HG02973 (cell line): ENCODE measurements around the gene GATA5.

ENCODE experiments used
- ATAC-seq: cut with Tn5 transposase; IDR thresholded peaks from one replicate; pipeline ENCODE4 v1.9.1; 2021; ENCODE audit warnings: moderate library complexity; ENCODE audit not compliant: unreplicated experiment

GATA5 gene

GRCh38 chr20:62488470-62488869 lies 12.7 kb upstream of the GATA5 start:
- ATAC-seq, result no peak

- ATAC-seq, result no peak
These were observed 12.0 kb upstream of the GATA5 start for GRCh38 chr20:62487561-62488354.

- ATAC-seq, result no peak
These were observed 11.3 kb upstream of the GATA5 start for GRCh38 chr20:62487118-62487517.

DNA sequence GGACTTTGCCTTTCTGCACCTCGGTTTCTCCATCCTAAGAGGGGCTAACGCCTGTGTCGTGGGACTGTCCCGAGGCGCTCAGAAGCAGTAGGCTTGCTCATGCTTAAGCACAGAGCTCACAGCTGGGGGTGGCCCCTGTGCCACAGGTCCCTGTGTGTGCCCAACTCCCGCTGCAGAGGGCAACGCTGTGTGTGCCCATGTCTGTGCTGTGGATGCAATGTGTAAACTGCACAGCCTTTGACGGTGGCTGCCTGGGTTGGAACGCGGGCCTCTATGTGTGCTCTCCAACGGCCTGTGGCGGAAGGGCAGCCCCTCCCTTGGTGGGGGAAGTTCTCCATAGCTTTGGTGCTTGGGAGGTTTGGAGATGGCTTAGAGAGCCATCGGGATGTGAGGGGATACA lies 10.7 kb upstream of the GATA5 start:
- no peak for ATAC-seq

- ATAC-seq, result no peak
These were observed 9.9 kb upstream of the GATA5 start for GRCh38 chr20:62485701-62486089.

DNA sequence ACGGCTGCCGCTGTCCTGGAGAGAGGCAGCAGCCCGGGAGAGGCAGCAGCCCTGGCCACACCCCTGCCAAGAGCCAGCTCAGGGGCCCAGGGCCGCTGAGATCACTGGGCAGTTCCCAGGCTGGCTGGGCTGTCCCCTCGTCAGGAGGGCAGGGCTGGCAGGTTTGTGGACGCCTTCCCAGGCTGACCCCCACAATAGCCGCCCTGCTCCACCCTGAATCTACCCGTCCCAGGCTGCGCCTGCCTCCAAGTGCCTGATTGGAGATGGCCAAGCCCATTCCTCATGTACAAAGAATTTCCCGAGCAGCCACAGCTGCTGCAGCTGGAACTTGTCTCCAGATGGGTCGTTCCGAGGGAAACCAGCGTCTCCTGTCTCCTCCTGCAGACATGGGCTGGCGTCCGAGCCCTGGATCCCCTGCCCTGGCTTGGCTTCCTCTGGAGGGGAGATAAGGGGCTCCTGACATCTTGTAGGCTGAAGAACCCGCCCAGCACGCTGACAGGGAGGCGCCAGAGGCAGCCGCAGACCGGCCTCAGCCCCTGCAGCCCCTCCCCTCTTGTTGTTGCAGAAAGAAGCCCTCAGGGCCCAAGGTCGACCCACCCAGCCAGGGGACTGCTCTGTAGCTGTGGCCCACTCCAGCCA lies 9.4 kb upstream of the GATA5 start:
- no peak for ATAC-seq

- ATAC-seq, result no peak
These were observed 8.7 kb upstream of the GATA5 start for GRCh38 chr20:62484478-62484877.

DNA sequence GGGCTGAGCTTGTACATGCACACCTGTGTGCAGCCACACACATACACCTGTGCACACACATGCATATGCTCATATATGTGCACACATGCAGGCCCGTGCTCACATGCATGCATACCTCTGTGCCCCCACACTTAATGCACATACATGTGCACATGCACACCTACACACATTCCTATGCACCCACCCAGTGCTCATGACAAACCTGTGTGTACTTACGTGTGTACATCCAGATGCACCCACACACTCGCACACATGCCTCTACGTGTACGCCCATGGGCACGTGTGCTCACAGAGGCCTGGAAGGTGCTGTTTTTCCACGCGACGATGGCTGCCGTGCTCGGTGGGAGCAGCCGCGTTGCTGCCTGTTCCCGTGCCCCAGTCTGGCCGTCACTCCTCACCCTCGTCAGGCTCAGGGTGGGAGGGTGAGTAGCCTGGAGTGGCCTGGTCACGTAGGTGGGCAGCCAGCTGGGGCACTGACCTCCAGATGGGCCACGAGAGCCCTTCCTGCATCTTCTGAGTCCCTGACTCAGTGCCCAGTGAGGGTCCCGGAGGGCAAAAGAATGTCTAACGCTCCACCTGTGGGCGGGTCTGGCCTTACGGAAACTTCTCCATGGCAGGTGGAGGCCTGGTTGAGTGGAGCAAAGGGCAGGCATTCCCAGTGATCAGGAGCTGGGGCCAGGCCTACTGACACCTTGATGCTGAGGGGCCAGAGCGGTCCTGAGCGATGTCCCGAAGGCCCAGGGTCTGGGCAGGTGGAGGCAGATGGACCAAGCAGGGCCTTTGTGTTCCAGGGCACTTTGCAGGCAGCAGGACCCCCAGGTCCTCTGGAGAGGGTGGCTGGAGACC lies 8.0 kb upstream of the GATA5 start:
- no peak for ATAC-seq

DNA sequence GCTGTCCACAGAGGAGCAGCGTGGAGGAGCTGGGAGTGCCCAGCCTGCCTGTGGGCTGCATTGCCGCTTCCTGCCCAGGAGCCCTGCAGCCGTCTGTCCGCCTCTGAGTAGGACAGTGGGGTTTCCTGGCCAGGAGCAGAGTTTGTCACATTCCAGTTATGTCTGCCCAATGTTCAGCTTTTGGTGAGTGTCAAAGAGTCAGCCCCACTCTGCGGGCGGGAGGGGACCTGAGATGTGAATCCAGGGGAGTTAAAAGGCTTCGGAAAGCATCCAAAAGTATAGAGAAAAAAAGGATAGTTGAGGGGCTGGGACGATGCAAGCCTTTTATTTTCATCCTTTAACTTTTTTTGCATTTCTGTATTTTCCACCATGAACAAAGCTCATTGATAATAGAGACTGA lies 7.2 kb upstream of the GATA5 start:
- no peak for ATAC-seq

GRCh38 chr20:62482146-62482809 lies 6.5 kb upstream of the GATA5 start:
- ATAC-seq, result no peak

- no peak for ATAC-seq
These were observed 5.8 kb upstream of the GATA5 start for GRCh38 chr20:62481425-62482145.

GRCh38 chr20:62480318-62480717 lies 4.5 kb upstream of the GATA5 start:
- ATAC-seq, result no peak

DNA sequence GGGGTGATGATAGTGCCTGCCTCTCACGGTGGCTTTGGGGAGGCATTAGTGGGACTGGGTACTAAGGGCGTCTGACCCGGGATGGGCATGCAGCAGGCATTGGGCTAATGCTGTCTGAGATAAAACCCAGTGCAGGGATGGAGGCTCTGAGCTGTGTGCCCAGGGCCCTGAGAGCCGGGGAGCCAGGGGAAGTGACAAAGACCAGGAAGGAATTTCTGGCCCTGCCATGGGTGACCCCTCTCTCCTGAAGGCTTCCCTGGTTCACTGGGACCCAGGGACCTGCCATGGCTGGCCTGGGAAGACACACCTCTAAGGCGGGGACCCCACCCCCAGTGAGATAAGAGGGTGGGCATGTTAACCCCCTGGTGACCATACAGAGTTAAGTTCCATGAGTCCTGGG lies 3.9 kb upstream of the GATA5 start:
- no peak for ATAC-seq

GRCh38 chr20:62479156-62479555 lies 3.4 kb upstream of the GATA5 start:
- ATAC-seq, result no peak

DNA sequence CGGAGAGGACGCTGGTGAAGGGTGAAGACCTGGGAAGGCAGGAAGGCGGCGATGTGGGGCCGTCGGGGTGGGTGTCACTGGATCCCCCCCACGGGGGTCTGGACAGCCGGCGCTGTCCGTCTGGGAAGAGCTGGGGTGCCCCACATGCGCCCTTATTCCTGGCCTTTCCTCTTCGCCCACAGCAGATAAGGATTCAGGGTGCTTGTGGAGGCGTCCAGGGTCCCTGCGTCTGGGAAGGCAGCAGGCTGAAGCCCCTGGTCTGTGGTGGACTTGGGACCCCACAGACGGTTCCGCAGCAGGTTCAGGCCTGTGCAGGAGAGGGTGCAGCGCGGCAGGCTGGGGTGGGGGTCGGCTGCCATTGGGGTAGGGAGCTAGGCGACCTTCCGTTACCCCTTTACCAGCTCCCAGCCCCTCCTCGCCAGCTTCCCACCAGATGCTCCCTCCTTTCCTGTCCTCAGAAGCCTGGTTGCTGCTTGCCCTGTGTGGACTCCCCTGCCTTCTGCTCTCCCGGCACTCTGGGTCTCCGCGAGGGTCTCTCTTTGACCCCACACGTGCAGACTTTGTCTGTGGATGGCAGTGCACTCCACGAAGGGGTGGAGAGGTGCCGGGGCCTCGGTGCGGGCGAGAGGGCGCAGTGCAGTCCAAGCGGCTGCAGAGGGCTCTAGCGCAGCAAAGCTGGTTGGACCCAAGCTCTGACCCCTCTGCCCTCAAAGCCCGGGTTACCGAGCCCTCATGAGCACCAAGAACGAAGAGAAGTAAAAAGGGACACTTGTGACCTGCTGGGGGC lies 2.1 kb upstream of the GATA5 start:
- no peak for ATAC-seq

DNA sequence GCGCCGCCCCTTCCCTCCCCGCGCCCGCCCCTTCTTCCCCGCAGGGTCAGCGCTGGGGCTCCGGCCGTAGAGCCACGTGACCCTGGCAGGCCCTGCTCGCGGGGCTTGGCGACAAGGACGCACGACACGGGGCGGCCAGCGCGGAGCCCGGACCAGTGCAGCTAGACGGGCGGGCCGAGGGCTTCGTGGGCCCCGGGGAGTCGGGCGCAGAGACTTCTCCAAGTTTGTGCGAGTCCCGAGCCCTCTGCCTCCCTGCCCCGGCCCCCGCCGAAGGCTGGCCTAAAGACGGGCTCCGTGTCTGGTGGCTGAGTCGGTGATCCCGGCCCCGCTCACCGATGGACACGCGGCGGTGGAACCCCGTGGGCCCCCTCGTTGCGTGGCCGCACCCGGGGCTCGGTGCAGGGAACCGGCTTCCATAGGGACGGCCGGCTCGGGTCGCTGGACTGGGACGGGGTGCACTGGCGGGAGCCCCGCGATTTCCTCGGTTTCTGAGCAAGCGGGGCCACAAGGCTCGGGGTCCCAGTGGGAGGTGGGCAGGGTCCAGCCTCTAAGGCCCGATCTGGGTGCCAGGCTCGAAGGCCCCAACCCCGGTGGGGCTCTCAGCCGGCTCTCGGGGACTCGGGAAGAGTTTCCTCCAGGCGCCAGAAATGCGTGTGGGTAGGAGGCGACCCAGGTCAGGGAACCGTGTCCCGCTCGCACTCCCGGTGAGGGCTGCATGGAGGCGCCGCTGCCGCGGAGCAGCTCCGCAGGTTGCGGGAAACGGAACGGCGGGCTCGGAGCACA lies 452 bp upstream of the GATA5 start:
- ATAC-seq, result no peak

GRCh38 chr20:62475027-62475771 lies 596 bp downstream of the GATA5 start:
- no peak for ATAC-seq

GRCh38 chr20:62474604-62475026 lies 1.2 kb downstream of the GATA5 start:
- ATAC-seq, result no peak
